ENCODE results near the gene CHCHD3.
"Not testable (repeated sequence)": the region's sequence is repeated elsewhere in the genome, so short reads cannot be mapped to it uniquely, and the experiment has no call there.

DNA sequence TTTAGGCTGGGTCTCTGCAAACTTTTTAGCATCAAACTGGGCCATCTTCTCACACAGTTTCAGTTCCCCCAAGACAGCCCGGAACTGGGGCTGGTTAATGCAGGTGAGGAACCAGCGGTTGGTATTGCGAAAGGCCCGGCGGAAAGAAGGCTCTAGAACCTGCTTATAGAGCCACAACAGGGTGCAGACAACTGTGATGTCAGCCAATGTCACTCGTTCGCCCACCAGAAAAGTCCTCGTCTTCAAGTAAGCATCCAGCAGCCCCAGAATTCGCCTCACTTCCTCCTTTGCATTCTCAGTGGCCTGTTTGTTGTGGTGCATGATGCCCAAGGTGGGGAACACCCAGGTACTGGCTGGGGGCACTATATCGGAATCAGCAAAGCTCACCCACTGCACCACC is 46.6 kb downstream of the CHCHD3 start:
- not testable (repeated sequence) for TF ChIP-seq POLR2A (IDR thresholded peaks at IDR 0.05)
- TF ChIP-seq, protein P1, sequence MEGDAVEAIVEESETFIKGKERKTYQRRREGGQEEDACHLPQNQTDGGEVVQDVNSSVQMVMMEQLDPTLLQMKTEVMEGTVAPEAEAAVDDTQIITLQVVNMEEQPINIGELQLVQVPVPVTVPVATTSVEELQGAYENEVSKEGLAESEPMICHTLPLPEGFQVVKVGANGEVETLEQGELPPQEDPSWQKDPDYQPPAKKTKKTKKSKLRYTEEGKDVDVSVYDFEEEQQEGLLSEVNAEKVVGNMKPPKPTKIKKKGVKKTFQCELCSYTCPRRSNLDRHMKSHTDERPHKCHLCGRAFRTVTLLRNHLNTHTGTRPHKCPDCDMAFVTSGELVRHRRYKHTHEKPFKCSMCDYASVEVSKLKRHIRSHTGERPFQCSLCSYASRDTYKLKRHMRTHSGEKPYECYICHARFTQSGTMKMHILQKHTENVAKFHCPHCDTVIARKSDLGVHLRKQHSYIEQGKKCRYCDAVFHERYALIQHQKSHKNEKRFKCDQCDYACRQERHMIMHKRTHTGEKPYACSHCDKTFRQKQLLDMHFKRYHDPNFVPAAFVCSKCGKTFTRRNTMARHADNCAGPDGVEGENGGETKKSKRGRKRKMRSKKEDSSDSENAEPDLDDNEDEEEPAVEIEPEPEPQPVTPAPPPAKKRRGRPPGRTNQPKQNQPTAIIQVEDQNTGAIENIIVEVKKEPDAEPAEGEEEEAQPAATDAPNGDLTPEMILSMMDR (IDR thresholded peaks at IDR 0.05): not testable (repeated sequence)

Measured in breast epithelium (tissue), 3 donors.